PFSK-1 (cell line): ENCODE data around the gene AP2A2.

Experiments used
- FOXP2 ChIP-seq: optimal IDR thresholded peaks from 2 replicates; pipeline ENCODE3; 2011; ENCODE audit warnings: borderline replicate concordance, control low read depth, inconsistent platforms; ENCODE audit not compliant: insufficient read depth; ENCODE audit errors: extremely low read length, extremely low read depth
- POLR2AphosphoS5 ChIP-seq: IDR thresholded peaks from 2 replicates; pipeline ENCODE4 v1.6.1; 2012; ENCODE audit warnings: low read depth, mild to moderate bottlenecking, control low read depth, low read length, moderate library complexity
- TAF1 ChIP-seq: IDR thresholded peaks from 2 replicates; pipeline ENCODE4 v1.6.1; 2012; ENCODE audit warnings: low read length, control low read depth, borderline replicate concordance; ENCODE audit not compliant: insufficient read depth
- TF ChIP-seq, protein P1 (sequence below), 2 experiments: IDR thresholded peaks; 2 replicates each; pipeline versions ENCODE4 v1.6.1 to v1.8.0; 2011 to 2012; ENCODE audit warnings: low read depth in 2 of 2, low read length in 2 of 2, control low read depth in 1 of 2, inconsistent platforms in 1 of 2, mild to moderate bottlenecking in 1 of 2, moderate library complexity in 1 of 2; ENCODE audit not compliant: insufficient read depth in 1 of 2

DNA sequence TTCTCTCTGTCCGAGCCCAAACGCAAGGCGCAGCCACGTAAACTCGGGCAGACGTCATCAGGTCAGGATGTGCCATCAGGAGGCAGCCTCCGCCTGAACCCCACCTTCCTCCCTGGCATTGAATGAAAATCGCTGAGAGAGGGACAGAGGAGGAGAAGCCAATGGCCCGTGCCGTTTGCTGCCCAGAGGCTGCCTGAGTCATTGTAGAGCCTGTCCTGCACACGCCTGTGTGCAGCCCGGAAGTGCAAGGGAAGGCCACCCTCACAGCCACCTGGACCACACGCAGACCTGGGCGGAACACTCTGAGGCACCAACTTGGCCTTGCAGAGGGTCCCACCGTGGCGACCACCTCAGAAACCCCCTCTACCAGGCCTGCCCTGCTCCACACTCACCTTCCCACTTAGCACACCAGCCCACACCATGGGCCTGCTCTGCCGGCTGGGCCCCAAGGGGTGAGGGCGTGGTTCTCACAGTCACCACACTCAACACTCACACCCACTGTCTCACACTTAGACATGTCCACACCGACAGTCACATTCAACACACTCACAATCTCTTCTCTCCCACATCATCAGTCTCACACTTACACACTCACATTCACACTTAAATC, 24.1 kb upstream of the AP2A2 start:
- TF ChIP-seq, protein P1, sequence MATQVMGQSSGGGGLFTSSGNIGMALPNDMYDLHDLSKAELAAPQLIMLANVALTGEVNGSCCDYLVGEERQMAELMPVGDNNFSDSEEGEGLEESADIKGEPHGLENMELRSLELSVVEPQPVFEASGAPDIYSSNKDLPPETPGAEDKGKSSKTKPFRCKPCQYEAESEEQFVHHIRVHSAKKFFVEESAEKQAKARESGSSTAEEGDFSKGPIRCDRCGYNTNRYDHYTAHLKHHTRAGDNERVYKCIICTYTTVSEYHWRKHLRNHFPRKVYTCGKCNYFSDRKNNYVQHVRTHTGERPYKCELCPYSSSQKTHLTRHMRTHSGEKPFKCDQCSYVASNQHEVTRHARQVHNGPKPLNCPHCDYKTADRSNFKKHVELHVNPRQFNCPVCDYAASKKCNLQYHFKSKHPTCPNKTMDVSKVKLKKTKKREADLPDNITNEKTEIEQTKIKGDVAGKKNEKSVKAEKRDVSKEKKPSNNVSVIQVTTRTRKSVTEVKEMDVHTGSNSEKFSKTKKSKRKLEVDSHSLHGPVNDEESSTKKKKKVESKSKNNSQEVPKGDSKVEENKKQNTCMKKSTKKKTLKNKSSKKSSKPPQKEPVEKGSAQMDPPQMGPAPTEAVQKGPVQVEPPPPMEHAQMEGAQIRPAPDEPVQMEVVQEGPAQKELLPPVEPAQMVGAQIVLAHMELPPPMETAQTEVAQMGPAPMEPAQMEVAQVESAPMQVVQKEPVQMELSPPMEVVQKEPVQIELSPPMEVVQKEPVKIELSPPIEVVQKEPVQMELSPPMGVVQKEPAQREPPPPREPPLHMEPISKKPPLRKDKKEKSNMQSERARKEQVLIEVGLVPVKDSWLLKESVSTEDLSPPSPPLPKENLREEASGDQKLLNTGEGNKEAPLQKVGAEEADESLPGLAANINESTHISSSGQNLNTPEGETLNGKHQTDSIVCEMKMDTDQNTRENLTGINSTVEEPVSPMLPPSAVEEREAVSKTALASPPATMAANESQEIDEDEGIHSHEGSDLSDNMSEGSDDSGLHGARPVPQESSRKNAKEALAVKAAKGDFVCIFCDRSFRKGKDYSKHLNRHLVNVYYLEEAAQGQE (IDR thresholded peaks at IDR 0.05; ENCODE audit: insufficient read depth in 1 of 2, low read depth in 2 of 2, low read length in 2 of 2): no peak
- TF ChIP-seq POLR2AphosphoS5 (no peak), TAF1 (no peak), FOXP2 (no peak)
